ENCODE results near the gene ZSCAN10.
A peak's percentile ranks its signal among the peaks of the same experiment; 100 is the strongest.

The ZSCAN10 gene

DNA sequence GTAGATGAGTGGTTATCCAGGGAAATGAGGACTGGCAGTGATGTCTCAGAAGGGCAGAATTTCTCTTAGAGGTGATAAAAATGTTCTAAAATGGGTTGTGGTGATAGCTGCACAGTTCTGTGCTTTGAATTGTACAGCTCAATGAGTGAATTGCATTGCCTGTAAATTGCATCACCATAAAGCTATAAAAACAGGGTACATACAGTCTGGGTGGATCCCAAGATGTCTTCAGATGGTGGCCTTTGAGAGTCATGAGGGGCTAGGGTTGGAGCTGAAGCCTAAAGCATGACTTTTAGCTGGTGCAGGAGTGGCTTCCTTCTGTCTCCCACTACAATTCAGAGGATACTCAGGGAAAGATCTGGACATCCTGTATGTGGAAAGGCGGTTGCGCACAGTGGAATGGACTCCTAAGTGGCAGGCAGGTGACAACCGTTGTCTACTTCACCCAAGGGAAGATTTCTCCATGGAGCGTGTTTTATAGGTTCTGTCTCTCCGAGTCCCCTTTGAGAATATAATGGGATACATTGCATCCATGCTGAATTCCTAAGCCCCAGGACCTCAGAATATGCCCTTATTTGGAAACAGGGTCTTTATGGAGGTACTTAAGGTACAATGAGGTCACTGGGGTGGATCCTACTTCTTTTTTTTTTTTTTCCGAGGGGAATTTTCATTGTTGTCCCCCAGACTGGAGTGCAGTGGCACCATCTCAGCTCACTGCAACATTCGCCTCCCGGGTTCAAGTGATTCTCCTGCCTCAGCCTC is 35.3 kb downstream of the ZSCAN10 start:
- no peak overlapping the region for H3K4me3 ChIP-seq (ENCODE audit: low read depth, low read length)
- in situ Hi-C loops (cut with HindIII; ENCODE audit: low sequenced_read_pairs) = loop anchor here (5.0 kb wide), 1 partner anchor 33 kb away; the partner anchor contains the start of gene ZSCAN10
- DNase-seq (ENCODE audit: low read depth) = no peak
- TF ChIP-seq, protein P1, sequence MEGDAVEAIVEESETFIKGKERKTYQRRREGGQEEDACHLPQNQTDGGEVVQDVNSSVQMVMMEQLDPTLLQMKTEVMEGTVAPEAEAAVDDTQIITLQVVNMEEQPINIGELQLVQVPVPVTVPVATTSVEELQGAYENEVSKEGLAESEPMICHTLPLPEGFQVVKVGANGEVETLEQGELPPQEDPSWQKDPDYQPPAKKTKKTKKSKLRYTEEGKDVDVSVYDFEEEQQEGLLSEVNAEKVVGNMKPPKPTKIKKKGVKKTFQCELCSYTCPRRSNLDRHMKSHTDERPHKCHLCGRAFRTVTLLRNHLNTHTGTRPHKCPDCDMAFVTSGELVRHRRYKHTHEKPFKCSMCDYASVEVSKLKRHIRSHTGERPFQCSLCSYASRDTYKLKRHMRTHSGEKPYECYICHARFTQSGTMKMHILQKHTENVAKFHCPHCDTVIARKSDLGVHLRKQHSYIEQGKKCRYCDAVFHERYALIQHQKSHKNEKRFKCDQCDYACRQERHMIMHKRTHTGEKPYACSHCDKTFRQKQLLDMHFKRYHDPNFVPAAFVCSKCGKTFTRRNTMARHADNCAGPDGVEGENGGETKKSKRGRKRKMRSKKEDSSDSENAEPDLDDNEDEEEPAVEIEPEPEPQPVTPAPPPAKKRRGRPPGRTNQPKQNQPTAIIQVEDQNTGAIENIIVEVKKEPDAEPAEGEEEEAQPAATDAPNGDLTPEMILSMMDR (IDR thresholded peaks at IDR 0.05; ENCODE audit: low read depth, low read length, missing control alignments) = no peak

DNA sequence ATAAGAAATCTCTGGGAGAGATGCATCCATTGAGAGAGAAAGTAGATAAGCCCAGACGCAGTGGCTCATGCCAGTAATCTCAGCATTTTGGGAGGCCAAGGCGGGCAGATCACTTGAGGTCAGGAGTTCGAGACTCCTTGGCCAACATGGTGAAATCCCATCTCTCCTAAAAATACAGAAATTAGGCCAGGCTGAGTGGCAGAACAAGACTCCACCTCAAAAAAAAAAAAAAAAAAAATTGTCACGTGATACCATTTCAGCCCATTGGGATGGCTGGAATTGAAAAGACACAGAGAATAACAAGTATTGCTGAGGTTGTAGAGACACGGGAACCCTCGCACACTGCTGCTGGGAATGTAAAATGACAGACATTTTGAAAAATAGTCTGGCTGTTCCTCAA is 36.5 kb downstream of the ZSCAN10 start:
- in situ Hi-C loops (cut with HindIII; ENCODE audit: low sequenced_read_pairs) = loop anchor here (5.0 kb wide), 1 partner anchor 35 kb away; the partner anchor contains the start of gene ZSCAN10
- no peak overlapping the region for H3K4me3 ChIP-seq (ENCODE audit: low read depth, low read length)
- TF ChIP-seq, protein P1 (IDR thresholded peaks at IDR 0.05; ENCODE audit: low read depth, low read length, missing control alignments) = no peak
- DNase-seq (ENCODE audit: low read depth) = no peak

- TF ChIP-seq, protein P1 (IDR thresholded peaks at IDR 0.05; ENCODE audit: low read depth, low read length, missing control alignments) = no peak
- no peak overlapping the region for H3K4me3 ChIP-seq (ENCODE audit: low read depth, low read length)
- no peak for DNase-seq (ENCODE audit: low read depth)
- in situ Hi-C loops (cut with HindIII; ENCODE audit: low sequenced_read_pairs) = loop anchor here (5.0 kb wide), 1 partner anchor 37 kb away; the partner anchor contains the start of gene ZSCAN10
These were observed 38.6 kb downstream of the ZSCAN10 start for GRCh38 chr16:3060339-3061127.

- in situ Hi-C loops (cut with HindIII; ENCODE audit: low sequenced_read_pairs) = loop anchor here (5.0 kb wide), 1 partner anchor 38 kb away; the partner anchor contains the start of gene ZSCAN10
- TF ChIP-seq, protein P1 (IDR thresholded peaks at IDR 0.05; ENCODE audit: low read depth, low read length, missing control alignments) = no peak
- H3K4me3 ChIP-seq (ENCODE audit: low read depth, low read length) = peak overlapping the region; percentile 84
- DNase-seq (ENCODE audit: low read depth) = no peak
These were observed 39.3 kb downstream of the ZSCAN10 start for GRCh38 chr16:3059723-3060242.

DNA sequence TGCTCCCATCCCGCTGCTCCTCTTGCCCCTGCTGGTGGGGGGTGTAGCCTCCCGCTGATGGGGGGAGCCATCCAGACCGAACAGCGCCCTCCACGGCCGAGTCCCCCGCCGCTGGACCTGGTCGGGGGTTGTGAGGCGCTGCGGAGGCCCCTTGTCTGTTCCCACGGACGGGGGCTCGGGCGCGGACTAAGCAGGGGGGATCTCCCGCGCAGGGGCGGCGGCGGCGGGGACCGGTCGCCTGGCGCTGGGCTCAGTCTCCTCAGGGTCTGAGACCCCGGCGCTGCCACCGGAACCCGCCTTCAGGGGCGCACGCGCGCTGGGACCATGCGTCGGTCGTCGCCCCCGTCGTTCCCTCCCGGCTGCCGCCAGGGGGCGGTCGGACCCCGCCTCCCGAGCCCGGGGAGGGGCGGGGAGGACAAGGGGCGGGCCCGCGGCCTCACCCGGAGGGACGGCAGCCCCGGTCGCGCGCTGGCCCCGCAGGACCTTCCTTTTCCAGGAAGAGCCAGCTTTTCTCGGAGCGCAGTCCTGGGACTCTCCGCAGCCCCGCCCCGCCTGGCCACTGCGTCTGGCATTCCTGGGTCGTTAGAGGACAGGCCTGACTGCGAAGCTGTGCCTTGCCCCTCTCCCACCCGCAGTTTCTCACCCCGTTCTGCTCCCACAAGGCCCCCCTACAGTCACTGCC is 39.9 kb downstream of the ZSCAN10 start:
- peak; percentile 34 for DNase-seq (ENCODE audit: low read depth)
- H3K4me3 ChIP-seq (ENCODE audit: low read depth, low read length) = peak overlapping the region; percentile 84
- in situ Hi-C loops (cut with HindIII; ENCODE audit: low sequenced_read_pairs) = no loop called here
- TF ChIP-seq, protein P1 (IDR thresholded peaks at IDR 0.05; ENCODE audit: low read depth, low read length, missing control alignments) = peak; percentile 65

All from astrocyte of the cerebellum (primary cell).